ENCODE data around the gene NCOA4. TPM values are rescaled to one million over a fixed set of nuclear protein-coding genes. Genes with fewer than 3 reads are reported as not detected.

The NCOA4 gene
- total and polyA plus RNA-seq, 2 donors (not counting 3 experiments of a cell fraction or from before 2014, with no cell fraction given) = 62.1 to 127 TPM

DNA sequence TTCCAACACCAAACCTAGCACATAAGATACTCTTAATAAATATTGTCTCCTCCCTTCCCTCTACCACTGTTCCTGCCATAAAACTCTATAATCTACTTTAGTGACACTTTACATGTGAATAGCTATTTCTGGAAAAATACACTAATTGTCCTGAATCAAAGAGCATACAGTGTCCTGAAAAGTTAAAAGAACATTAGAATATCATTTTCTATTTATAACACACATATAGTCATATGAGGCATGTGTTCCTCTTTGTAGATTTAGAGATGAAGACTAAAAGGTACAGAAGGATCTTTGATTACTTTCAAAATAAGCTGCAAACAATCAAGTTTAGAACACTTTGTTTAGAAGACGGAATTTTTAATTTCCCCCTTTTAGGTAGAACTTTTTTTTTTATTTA lies 13.6 kb downstream of the NCOA4 start:
- TF ChIP-seq JUN (IDR thresholded peaks at IDR 0.05; ENCODE audit: borderline replicate concordance, insufficient read depth, insufficient read length, low read depth) (no peak), MYC (IDR thresholded peaks at IDR 0.05; ENCODE audit: low read depth, low read length) (no peak), POLR2AphosphoS5 (IDR thresholded peaks at IDR 0.05; ENCODE audit: insufficient read depth, low read depth, low read length) (no peak), EZH2 (IDR thresholded peaks at IDR 0.05; ENCODE audit: borderline replicate concordance, low read depth, low read length, severe bottlenecking) (no peak), POLR2A (IDR thresholded peaks at IDR 0.05; ENCODE audit: low read depth, low read length) (no peak), FOS (IDR thresholded peaks at IDR 0.05; ENCODE audit: borderline replicate concordance, insufficient read depth, low read length) (no peak), GATA2 (IDR thresholded peaks at IDR 0.05; ENCODE audit: insufficient read depth, insufficient read length, low read depth, low read length) (no peak), CTCF (IDR thresholded peaks at IDR 0.05; ENCODE audit: extremely low read depth in 1 of 2, insufficient read depth in 1 of 2, low read depth in 1 of 2, low read length in 2 of 2) (no peak)
- TF ChIP-seq, protein P1, sequence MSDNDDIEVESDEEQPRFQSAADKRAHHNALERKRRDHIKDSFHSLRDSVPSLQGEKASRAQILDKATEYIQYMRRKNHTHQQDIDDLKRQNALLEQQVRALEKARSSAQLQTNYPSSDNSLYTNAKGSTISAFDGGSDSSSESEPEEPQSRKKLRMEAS (IDR thresholded peaks at IDR 0.05; ENCODE audit: insufficient read depth, insufficient read length) = no peak
- Histone ChIP-seq H3K9me3 (replicated peaks; ENCODE audit: control insufficient read depth, insufficient read depth, low read length) (no peaks in the 10 kb centered on the region), H3K27ac (ENCODE audit: insufficient read depth, low read depth, low read length) (no peak overlapping the region), H3K79me2 (ENCODE audit: control insufficient read depth, insufficient read depth, low read length) (peaks cover 72% of the 10 kb centered on the region), H3K27me3 (ENCODE audit: control insufficient read depth in 2 of 2, insufficient read depth in 2 of 2, low read length in 2 of 2) (no peaks in the 10 kb centered on the region), H3K4me1 (ENCODE audit: control insufficient read depth, extremely low read depth, insufficient read depth, low read length) (peaks cover 40% of the 10 kb centered on the region), H2AFZ (ENCODE audit: low read depth, low read length) (no peak overlapping the region), H3K4me2 (ENCODE audit: insufficient read depth, low read length) (no peak overlapping the region), H3K9me1 (replicated peaks; ENCODE audit: control insufficient read depth, extremely low read depth, insufficient read depth, low read length) (no peaks in the 10 kb centered on the region), H3K4me3 (replicated peaks in 1 of 3; ENCODE audit: insufficient read depth in 1 of 3, low read depth in 1 of 3, low read length in 3 of 3) (no peak overlapping the region), H3K9ac (replicated peaks; ENCODE audit: extremely low read depth, insufficient read depth, low read length) (no peak overlapping the region), H3K36me3 (ENCODE audit: control insufficient read depth in 2 of 2, extremely low read depth in 1 of 2, insufficient read depth in 2 of 2, low read length in 2 of 2) (peaks cover 15 to 22% of the 10 kb centered on the region in 2 experiments), H4K20me1 (replicated peaks; ENCODE audit: control insufficient read depth, extremely low read depth, insufficient read depth, low read length) (no peaks in the 10 kb centered on the region)
- no peak for DNase-seq (ENCODE audit: low read depth, low spot score)
- CTCF ChIA-PET = interaction anchor here (2.3 to 3.9 kb wide), 2 partner anchors 8 to 12 kb away, joined by 11 to 18 read pairs; no protein-coding TSS in a partner anchor
- intact Hi-C loops (cut with micrococcal nuclease) = no loop called here
- dilution Hi-C loops (cut with MboI; ENCODE audit: extremely low pct_ligation_motif_present, low sequenced_read_pairs) = no loop called here
- no TSS peak for BruUV-seq (replicated peaks)
- FAIRE-seq = no peak
- POLR2A ChIA-PET = interaction anchor here (1.1 kb wide), 1 partner anchor 10 kb away, joined by 3 read pairs; no protein-coding TSS in a partner anchor

Measured in endothelial cell of umbilical vein (primary cell).